HG03520 (cell line): ENCODE results near the gene PTPN4.
"Not testable (repeated sequence)": the region's sequence is repeated elsewhere in the genome, so short reads cannot be mapped to it uniquely, and the experiment has no call there.

ENCODE experiments used
- ATAC-seq: cut with Tn5 transposase; IDR thresholded peaks from one replicate; pipeline ENCODE4 v1.9.1; 2021; ENCODE audit warnings: mild to moderate bottlenecking, moderate library complexity; ENCODE audit not compliant: unreplicated experiment

PTPN4 gene

GRCh38 chr2:119801040-119801439 lies 41.3 kb downstream of the PTPN4 start:
- no peak for ATAC-seq

- ATAC-seq = not testable (repeated sequence)
Measured at GRCh38 chr2:119801989-119802388, 42.3 kb downstream of the PTPN4 start.

- no peak for ATAC-seq
Measured at GRCh38 chr2:119803101-119803500, 43.4 kb downstream of the PTPN4 start.

- not testable (repeated sequence) for ATAC-seq
Measured at GRCh38 chr2:119804409-119804808, 44.7 kb downstream of the PTPN4 start.

- ATAC-seq = no peak
Measured at GRCh38 chr2:119808516-119809147, 48.9 kb downstream of the PTPN4 start.

- ATAC-seq = no peak
Measured at GRCh38 chr2:119809339-119810048, 49.8 kb downstream of the PTPN4 start.

GRCh38 chr2:119810049-119810630 lies 50.4 kb downstream of the PTPN4 start:
- no peak for ATAC-seq

- no peak for ATAC-seq
Measured at GRCh38 chr2:119814216-119814615, 54.5 kb downstream of the PTPN4 start.

GRCh38 chr2:119818792-119819191 lies 59.1 kb downstream of the PTPN4 start:
- ATAC-seq = no peak

- ATAC-seq = no peak
Measured at GRCh38 chr2:119819846-119820245, 60.1 kb downstream of the PTPN4 start.

- no peak for ATAC-seq
Measured at GRCh38 chr2:119820275-119820674, 60.6 kb downstream of the PTPN4 start.

GRCh38 chr2:119821266-119821665 lies 61.5 kb downstream of the PTPN4 start:
- ATAC-seq = no peak

- no peak for ATAC-seq
Measured at GRCh38 chr2:119823734-119824334, 64.1 kb downstream of the PTPN4 start.

- peak; percentile 74 for ATAC-seq
Measured at GRCh38 chr2:119826370-119826961, 66.7 kb downstream of the PTPN4 start.

GRCh38 chr2:119827866-119828507 lies 68.3 kb downstream of the PTPN4 start:
- no peak for ATAC-seq

GRCh38 chr2:119836455-119837142 lies 76.9 kb downstream of the PTPN4 start:
- no peak for ATAC-seq

- ATAC-seq = no peak
Measured at GRCh38 chr2:119837350-119837749, 77.6 kb downstream of the PTPN4 start.

- ATAC-seq = no peak
Measured at GRCh38 chr2:119837759-119838158, 78.0 kb downstream of the PTPN4 start.

- no peak for ATAC-seq
Measured at GRCh38 chr2:119838179-119838578, 78.5 kb downstream of the PTPN4 start.

GRCh38 chr2:119841550-119841949 lies 81.8 kb downstream of the PTPN4 start:
- ATAC-seq = no peak
